GM19463 (cell line): ENCODE results near the gene ACBD6.
"Not testable (repeated sequence)": the region's sequence is repeated elsewhere in the genome, so short reads cannot be mapped to it uniquely, and the experiment has no call there.

Experiments
- ATAC-seq: cut with Tn5 transposase; IDR thresholded peaks from one replicate; pipeline ENCODE4 v1.9.1; 2021; ENCODE audit warnings: mild to moderate bottlenecking, moderate library complexity; ENCODE audit not compliant: unreplicated experiment

Gene ACBD6

DNA sequence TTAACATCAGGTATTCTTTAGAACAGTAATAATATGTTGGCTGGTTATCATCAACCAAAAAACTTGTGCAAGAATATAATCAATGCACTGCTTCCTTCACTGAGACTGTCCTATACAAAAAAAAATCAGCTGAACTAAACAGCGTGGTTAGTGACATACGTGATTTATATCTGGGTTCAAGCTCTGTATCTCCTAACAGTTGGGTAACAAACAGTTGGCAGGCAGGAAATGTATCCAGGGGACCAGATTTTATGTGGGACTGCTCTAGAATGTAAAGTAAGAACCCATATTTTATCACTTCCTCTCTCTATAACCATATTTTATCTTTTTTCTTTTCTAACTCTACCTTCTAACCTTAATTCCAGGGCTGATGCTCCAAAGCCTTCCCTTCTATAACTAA, 8.0 kb downstream of the ACBD6 start:
- ATAC-seq = no peak

DNA sequence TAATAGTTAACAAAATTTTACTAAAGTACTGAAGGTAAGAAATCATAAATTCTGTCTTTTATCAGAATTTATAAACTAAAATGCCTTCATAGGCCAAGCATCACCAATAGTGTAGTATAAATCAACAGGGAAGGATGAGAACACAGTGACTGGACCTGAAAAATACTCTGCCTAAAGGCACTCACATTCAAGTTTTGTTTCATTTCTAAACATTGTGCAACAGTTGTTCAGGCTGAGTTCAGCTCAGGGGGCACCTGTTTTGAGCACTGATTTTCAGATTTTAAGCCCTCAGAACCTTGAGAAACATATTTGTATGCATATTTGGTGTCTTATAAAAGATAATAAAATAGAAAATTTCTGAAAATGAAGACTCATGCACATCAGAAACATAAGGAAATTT, 12.4 kb downstream of the ACBD6 start:
- ATAC-seq = no peak

DNA sequence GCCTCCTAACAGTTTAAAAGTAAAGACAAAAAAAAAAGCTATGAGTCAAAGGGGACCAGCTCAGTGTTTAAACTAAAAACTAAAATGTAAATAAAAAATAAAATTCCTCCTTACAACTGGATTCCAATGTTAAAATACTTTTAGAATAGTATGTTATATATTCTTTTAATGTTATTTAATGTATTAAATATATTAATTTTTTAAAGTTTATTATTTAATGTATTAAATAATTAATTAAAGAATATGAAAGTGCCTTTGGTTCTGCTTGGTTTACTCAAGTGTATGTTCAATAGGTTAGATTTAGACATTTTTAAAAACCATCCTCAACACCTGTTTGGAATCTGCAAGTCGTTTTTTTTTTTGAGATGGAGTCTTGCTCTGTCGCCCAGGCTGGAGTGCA, 13.1 kb downstream of the ACBD6 start:
- no peak for ATAC-seq

DNA sequence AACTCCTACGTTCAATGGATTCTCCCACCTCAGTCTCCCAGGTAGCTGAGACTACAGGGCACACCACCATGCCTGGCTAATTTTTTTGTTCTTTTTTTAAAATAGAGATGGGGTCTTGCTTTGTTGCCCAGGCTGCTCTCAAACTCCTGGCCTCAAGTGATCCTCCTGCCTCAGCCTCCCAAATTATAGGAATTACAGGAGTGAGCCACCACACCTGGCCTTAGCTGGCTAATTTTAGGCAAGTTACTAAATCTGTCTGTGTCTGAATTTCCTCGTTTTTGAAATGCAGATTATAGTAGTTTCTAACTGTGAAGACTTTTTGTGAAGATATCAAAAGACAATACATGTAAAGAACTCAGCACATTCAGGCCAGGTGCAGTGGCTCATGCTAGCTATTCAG, 13.7 kb downstream of the ACBD6 start:
- ATAC-seq = no peak

DNA sequence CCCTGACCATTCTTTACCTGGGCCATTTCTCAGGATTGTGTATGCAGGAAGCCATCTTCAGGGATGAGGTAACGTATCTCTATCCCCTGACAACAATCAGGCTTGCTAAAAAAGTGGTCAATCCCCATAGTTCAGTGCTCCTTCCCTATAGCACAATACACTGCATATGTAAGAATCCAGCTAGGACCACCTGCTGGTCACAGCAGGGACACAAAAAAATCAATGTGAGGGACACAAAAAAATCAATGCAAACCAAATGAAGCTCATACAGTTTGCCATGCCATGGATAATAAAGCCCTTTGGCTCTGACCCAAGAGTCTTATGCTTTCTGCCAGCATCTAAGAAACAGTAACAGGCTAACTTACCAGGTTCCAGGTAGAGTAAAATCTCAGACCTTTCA, 16.3 kb downstream of the ACBD6 start:
- ATAC-seq = no peak

GRCh38 chr1:180484490-180484889, 17.9 kb downstream of the ACBD6 start:
- ATAC-seq = no peak

- no peak for ATAC-seq
Measured at GRCh38 chr1:180482425-180483275, 19.7 kb downstream of the ACBD6 start.

GRCh38 chr1:180470031-180470430, 32.3 kb downstream of the ACBD6 start:
- ATAC-seq = no peak

GRCh38 chr1:180468311-180468710, 34.1 kb downstream of the ACBD6 start:
- no peak for ATAC-seq

DNA sequence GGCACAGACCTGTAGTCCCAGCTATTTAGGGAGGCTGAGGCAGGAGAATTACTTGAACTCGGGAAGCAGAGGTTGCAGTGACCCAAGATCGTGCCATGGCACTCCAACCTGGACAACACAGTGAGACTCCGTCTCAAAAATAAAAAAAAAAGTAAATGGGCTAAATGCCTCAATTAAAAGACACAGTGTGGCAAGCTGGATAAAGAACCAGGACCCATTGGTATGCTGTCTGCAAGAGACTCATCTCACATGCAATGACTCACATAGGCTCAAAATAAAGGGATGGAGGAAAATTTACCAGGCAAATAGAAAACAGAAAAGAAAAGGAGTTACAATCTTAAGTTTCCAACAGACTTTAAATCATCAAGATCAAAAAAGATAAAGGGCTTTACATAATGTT, 40.3 kb downstream of the ACBD6 start:
- no peak for ATAC-seq

- not testable (repeated sequence) for ATAC-seq
Measured at GRCh38 chr1:180461682-180462081, 40.7 kb downstream of the ACBD6 start.

DNA sequence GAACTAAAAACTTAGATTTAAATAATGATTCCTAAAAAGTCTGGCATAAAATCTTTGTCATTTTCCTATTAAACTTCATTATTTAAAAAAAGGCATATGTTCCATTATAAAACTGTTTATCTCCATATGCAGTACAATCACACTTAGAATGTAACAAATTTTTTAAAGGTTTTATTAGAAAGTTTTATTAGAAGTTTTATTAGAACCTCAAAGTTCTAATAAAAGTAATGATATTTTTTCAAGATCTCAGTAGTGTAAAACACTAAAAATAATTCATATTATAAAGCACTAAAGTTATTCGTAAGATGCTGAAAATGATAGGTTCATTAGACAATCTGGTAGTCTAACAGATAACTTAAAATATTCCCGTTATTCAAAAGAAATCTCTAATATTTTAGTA, 43.6 kb downstream of the ACBD6 start:
- no peak for ATAC-seq

GRCh38 chr1:180456191-180456590, 46.2 kb downstream of the ACBD6 start:
- ATAC-seq = no peak

GRCh38 chr1:180451504-180451903, 50.9 kb downstream of the ACBD6 start:
- no peak for ATAC-seq

DNA sequence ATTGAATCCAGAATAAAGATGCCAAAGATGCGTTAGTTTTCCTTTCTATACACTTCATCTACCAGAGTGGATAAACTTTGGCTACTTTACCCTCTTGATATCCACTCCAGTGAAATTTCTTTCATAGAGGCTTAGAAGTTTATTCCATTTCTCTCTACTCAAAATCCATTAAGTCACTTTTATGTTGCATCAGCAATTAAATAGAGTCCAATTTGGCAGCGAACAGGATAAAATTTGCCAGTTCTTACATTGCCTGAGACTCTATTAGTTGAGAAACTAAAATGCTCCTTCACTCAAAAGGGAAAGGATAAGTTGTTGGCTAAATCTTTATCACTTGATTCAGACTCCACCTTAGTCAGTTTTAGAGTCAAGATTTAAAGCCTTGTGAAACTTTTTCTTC, 57.9 kb downstream of the ACBD6 start:
- ATAC-seq = no peak

GRCh38 chr1:180440335-180440734, 62.0 kb downstream of the ACBD6 start:
- ATAC-seq = no peak

- no peak for ATAC-seq
Measured at GRCh38 chr1:180435566-180435965, 66.8 kb downstream of the ACBD6 start.

GRCh38 chr1:180433873-180434272, 68.5 kb downstream of the ACBD6 start:
- no peak for ATAC-seq

DNA sequence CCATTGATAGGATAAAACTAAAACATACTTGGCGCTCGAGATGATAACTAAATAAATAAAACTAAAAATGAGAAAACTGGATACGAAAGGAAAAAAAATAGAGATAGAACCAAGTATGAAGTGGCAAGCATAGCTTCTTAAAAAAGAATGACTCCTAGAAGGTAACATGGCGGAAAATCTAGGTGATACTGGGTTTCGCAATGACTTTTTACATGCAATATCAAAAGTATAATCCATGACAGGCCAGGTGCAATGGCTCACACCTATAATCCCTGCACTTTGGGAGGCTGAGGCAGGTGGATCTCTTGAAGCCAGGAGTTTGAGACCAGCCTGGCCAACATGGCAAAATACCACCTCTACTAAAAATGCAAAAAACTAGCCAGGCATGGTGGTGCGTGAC, 70.7 kb downstream of the ACBD6 start:
- no peak for ATAC-seq

DNA sequence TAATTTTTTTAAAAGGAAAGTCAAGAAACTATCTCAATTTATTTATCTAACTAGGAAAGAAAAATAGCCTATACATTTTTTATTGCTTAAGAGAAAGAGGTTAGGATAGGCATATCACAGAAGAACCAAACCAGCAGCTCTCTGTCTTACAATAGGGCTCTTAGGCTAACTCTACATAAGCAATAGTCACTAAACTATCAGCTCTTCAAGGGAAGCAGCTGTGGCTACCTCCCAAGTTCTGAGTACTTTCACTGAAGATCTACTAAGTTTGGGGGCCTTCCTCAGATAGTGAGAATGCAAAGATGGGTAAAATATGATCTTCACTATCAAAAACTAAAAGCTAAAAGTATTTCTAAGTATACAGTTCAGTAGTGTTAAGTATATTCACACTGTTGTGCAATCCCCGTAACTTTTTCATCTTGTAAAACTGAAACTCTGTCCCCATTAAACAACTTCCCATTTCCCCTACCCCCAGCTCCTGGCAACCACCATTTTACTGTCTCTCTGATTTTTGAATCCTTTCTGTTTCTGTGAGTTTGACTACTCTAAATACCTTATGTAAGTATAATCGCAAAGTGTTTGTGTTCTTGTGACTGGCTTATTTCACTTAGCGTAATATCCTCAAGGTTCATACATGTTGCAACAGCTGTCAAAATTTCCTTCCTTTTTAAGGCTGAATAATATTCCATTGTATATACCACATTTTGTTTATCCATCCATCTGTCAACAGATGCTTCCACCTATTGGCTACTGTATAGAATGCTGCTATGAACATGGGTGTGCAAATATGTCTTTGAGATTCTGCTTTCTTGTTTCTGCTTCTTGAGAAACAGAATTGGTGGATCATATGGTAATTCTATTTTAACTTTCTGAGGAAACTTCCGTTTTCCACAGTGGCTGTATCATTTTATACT, 73.3 kb downstream of the ACBD6 start:
- no peak for ATAC-seq

DNA sequence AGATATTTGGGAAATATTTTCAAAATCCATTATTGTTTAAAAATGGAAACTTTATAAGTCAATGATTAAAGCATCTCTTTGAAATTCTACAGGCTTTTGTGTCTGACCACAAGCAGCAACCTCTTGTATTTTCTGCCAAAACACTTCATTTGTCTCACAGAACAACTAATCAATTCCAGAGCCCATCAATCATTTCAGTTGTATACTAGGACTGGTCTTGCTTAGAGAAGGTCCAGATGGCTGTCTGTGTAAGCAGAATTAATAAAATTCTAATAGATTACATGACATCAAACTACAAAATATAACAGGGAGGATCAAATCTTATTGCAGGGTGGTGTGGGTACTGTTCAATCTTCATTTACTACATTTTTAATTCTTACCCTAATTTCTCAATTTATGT, 76.4 kb downstream of the ACBD6 start:
- ATAC-seq = no peak

GRCh38 chr1:180424848-180425457, 77.4 kb downstream of the ACBD6 start:
- ATAC-seq = no peak
